Measurements from ENCODE around the gene KHSRP.

The KHSRP gene

DNA sequence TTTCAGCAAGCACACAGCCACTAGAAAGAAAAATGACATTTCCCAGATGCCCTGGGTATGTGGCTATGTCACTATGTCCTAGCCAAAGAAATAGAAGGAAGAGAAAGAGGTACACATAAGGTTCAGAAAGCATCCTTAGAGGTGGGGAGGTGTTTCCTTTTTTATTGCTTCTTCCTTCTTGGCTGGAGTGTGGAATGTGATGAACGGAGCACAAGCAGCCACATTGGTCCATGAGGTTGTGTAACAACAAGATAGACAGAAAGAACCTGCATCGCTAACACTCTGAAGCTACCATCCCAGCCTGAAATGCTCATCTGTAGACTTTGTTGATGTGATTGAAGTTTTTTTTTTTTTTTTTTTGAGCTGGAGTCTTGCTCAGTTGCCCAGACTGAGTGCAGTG, 28.3 kb upstream of the KHSRP start:
- no peak for DNase-seq (ENCODE audit: extremely low spot score)
- ChIA-PET CTCF (interaction anchor here (0.6 kb wide), 1 partner anchor 29 kb away, joined by 3 read pairs; the partner anchor contains the start of gene DENND1C), POLR2A (no interaction called here)
- TF ChIP-seq L3MBTL2 (conservative IDR thresholded peaks at IDR 0.05) (no peak), BHLHE40 (IDR thresholded peaks at IDR 0.05; ENCODE audit: borderline replicate concordance) (no peak), SP1 (IDR thresholded peaks at IDR 0.05) (no peak), CTBP1 (IDR thresholded peaks at IDR 0.05; ENCODE audit: borderline replicate concordance) (no peak), FOXM1 (IDR thresholded peaks at IDR 0.05; ENCODE audit: borderline replicate concordance) (no peak), ZNF384 (IDR thresholded peaks at IDR 0.05) (no peak), ELF4 (IDR thresholded peaks at IDR 0.05) (no peak), NFRKB (IDR thresholded peaks at IDR 0.05) (no peak), FOXK2 (IDR thresholded peaks at IDR 0.05) (no peak), SUZ12 (IDR thresholded peaks at IDR 0.05) (no peak), LEF1 (IDR thresholded peaks at IDR 0.05; ENCODE audit: borderline replicate concordance) (no peak), TARDBP (IDR thresholded peaks at IDR 0.05) (no peak), HDGF (IDR thresholded peaks at IDR 0.05; ENCODE audit: borderline replicate concordance) (no peak)
- TF ChIP-seq, protein P1, sequence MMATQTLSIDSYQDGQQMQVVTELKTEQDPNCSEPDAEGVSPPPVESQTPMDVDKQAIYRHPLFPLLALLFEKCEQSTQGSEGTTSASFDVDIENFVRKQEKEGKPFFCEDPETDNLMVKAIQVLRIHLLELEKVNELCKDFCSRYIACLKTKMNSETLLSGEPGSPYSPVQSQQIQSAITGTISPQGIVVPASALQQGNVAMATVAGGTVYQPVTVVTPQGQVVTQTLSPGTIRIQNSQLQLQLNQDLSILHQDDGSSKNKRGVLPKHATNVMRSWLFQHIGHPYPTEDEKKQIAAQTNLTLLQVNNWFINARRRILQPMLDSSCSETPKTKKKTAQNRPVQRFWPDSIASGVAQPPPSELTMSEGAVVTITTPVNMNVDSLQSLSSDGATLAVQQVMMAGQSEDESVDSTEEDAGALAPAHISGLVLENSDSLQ (IDR thresholded peaks at IDR 0.05) = no peak

DNA sequence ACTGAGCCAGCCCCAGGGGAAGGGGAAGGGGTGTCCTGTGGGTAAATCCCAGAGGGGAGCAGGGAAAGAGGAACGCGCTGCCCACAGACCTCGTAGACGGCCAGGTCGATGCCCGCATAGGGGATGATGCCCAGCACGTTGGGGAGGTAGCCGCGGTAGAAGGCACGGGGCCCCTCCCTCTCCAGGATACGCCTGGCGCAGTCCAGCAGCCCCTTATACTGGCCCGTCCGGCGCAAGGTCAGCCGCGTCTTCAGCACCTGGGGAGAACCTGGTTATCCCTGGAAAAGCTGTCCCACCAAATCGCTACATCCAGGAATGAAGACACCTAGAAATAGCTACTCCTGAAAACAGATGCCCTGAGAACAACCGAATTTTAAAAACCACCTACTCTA, 27.6 kb upstream of the KHSRP start:
- CTCF ChIA-PET = no interaction called here
- POLR2A ChIA-PET = no interaction called here
- DNase-seq (ENCODE audit: extremely low spot score) = no peak
- TF ChIP-seq TARDBP (IDR thresholded peaks at IDR 0.05) (no peak), FOXM1 (IDR thresholded peaks at IDR 0.05; ENCODE audit: borderline replicate concordance) (no peak), SUZ12 (IDR thresholded peaks at IDR 0.05) (no peak), CTBP1 (IDR thresholded peaks at IDR 0.05; ENCODE audit: borderline replicate concordance) (no peak), ARNT (IDR thresholded peaks at IDR 0.05) (no peak), LEF1 (IDR thresholded peaks at IDR 0.05; ENCODE audit: borderline replicate concordance) (no peak), ELF4 (IDR thresholded peaks at IDR 0.05) (no peak), NFRKB (IDR thresholded peaks at IDR 0.05) (no peak), FOXA1 (IDR thresholded peaks at IDR 0.05) (no peak), L3MBTL2 (conservative IDR thresholded peaks at IDR 0.05) (no peak), ZNF384 (IDR thresholded peaks at IDR 0.05) (no peak), FOXK2 (IDR thresholded peaks at IDR 0.05) (no peak), SP1 (IDR thresholded peaks at IDR 0.05) (no peak), HDGF (IDR thresholded peaks at IDR 0.05; ENCODE audit: borderline replicate concordance) (no peak), BHLHE40 (IDR thresholded peaks at IDR 0.05; ENCODE audit: borderline replicate concordance) (no peak)
- TF ChIP-seq, protein P1 (IDR thresholded peaks at IDR 0.05) = no peak

DNA sequence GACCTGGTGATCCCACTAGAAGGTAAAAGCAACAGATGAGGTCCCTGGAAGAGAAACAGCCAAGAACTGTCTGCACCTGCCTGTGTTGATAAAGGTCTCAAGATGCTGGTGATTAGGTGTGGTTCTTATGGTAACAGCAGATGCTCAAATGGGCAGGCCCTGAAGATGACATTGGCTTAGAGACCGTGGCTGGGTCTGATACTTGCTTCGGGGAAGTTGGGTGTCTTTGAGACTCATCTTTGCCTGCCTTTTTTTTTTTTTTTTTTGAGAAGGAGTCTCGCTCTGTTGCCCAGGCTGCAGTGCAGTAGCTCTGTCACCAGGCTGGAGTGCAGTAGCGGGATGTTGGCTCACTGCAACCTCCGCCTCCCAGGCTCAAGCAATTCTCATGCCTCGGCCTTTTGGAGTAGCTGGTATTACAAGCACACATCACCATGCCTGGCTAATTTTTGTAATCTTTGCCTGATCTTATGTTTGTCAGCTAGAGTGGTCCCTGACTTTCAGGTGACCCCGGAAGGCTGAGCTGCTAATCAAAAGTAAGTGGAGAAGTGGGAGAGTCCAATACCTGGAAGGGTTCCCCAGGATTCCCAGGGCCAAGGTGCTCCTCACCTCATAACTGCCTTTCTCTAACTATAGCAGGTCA, 27.1 kb upstream of the KHSRP start:
- CTCF ChIA-PET = no interaction called here
- no peak for TF ChIP-seq TARDBP (IDR thresholded peaks at IDR 0.05)
- no peak for TF ChIP-seq FOXM1 (IDR thresholded peaks at IDR 0.05; ENCODE audit: borderline replicate concordance)
- no peak for TF ChIP-seq NFRKB (IDR thresholded peaks at IDR 0.05)
- no peak for TF ChIP-seq FOXK2 (IDR thresholded peaks at IDR 0.05)
- TF ChIP-seq HDGF (IDR thresholded peaks at IDR 0.05; ENCODE audit: borderline replicate concordance) = no peak
- TF ChIP-seq LEF1 (IDR thresholded peaks at IDR 0.05; ENCODE audit: borderline replicate concordance) = no peak
- no peak for TF ChIP-seq BHLHE40 (IDR thresholded peaks at IDR 0.05; ENCODE audit: borderline replicate concordance)
- TF ChIP-seq SUZ12 (IDR thresholded peaks at IDR 0.05) = no peak
- no peak for TF ChIP-seq SP1 (IDR thresholded peaks at IDR 0.05)
- no peak for TF ChIP-seq ZNF384 (IDR thresholded peaks at IDR 0.05)
- TF ChIP-seq L3MBTL2 (conservative IDR thresholded peaks at IDR 0.05) = no peak
- TF ChIP-seq, protein P1 (IDR thresholded peaks at IDR 0.05) = no peak
- TF ChIP-seq FOXA1 (IDR thresholded peaks at IDR 0.05) = no peak
- no peak for TF ChIP-seq ELF4 (IDR thresholded peaks at IDR 0.05)
- no peak for TF ChIP-seq CTBP1 (IDR thresholded peaks at IDR 0.05; ENCODE audit: borderline replicate concordance)
- TF ChIP-seq ARNT (IDR thresholded peaks at IDR 0.05) = no peak
- no peak for DNase-seq (ENCODE audit: extremely low spot score)
- POLR2A ChIA-PET = no interaction called here

DNA sequence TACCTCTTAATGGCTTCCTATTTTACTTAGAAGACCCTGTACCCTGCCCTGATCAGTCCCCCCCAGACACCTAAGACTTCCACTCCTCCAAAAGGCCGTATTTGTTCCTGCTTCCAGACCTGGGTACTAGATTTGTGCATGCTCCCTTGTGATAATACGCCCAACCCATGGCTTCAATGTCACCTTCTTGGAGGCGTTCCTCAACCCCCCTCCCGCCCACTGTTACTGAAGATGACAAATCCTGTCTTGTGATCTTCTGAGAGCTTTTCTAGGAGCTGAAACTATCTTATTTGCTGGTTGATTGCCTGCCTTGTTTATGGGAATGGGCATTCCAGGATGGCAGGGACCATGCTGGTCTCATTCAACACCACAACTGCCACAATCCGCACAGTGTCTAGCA, 25.6 kb upstream of the KHSRP start:
- ChIA-PET POLR2A (no interaction called here), CTCF (no interaction called here)
- no peak for DNase-seq (ENCODE audit: extremely low spot score)
- TF ChIP-seq FOXK2 (IDR thresholded peaks at IDR 0.05) (no peak), LEF1 (IDR thresholded peaks at IDR 0.05; ENCODE audit: borderline replicate concordance) (no peak), L3MBTL2 (conservative IDR thresholded peaks at IDR 0.05) (no peak), BHLHE40 (IDR thresholded peaks at IDR 0.05; ENCODE audit: borderline replicate concordance) (no peak), SUZ12 (IDR thresholded peaks at IDR 0.05) (no peak), HDGF (IDR thresholded peaks at IDR 0.05; ENCODE audit: borderline replicate concordance) (no peak), FOXA1 (IDR thresholded peaks at IDR 0.05) (no peak), SP1 (IDR thresholded peaks at IDR 0.05) (no peak), TARDBP (IDR thresholded peaks at IDR 0.05) (no peak), ARNT (IDR thresholded peaks at IDR 0.05) (no peak), ELF4 (IDR thresholded peaks at IDR 0.05) (no peak), ZNF384 (IDR thresholded peaks at IDR 0.05) (no peak), NFRKB (IDR thresholded peaks at IDR 0.05) (no peak), CTBP1 (IDR thresholded peaks at IDR 0.05; ENCODE audit: borderline replicate concordance) (no peak), FOXM1 (IDR thresholded peaks at IDR 0.05; ENCODE audit: borderline replicate concordance) (no peak)
- TF ChIP-seq, protein P1 (IDR thresholded peaks at IDR 0.05) = no peak

DNA sequence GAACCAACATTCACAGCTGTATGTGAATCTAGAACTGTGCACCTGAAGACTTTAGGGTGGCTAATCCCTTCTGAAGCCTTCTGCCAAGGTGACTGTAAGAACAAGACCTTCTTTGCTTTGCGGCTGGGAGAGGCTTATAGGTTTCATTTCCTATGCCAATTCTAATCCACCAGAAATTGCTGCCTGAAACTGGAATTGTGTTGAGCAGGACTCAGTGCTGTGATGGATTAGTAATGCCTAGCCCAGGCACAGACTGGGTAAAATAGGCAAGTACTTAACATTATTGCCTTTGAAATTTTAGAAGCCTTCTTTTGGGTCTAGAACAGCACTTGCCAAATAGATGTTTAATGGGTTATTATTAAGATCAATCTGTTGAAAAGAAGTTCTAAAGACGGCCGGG, 23.4 kb upstream of the KHSRP start:
- ChIA-PET CTCF (no interaction called here), POLR2A (interaction anchor here (1.0 kb wide), 1 partner anchor 23 kb away, joined by 3 read pairs; no protein-coding TSS in a partner anchor)
- TF ChIP-seq NFRKB (IDR thresholded peaks at IDR 0.05) (no peak), ELF4 (IDR thresholded peaks at IDR 0.05) (no peak), CTBP1 (IDR thresholded peaks at IDR 0.05; ENCODE audit: borderline replicate concordance) (no peak), FOXK2 (IDR thresholded peaks at IDR 0.05) (no peak), ZNF384 (IDR thresholded peaks at IDR 0.05) (no peak), TARDBP (IDR thresholded peaks at IDR 0.05) (no peak), FOXM1 (IDR thresholded peaks at IDR 0.05; ENCODE audit: borderline replicate concordance) (no peak), FOXA1 (IDR thresholded peaks at IDR 0.05) (no peak), HDGF (IDR thresholded peaks at IDR 0.05; ENCODE audit: borderline replicate concordance) (no peak), LEF1 (IDR thresholded peaks at IDR 0.05; ENCODE audit: borderline replicate concordance) (no peak), BHLHE40 (IDR thresholded peaks at IDR 0.05; ENCODE audit: borderline replicate concordance) (no peak), ARNT (IDR thresholded peaks at IDR 0.05) (no peak), SP1 (IDR thresholded peaks at IDR 0.05) (no peak), L3MBTL2 (conservative IDR thresholded peaks at IDR 0.05) (no peak), SUZ12 (IDR thresholded peaks at IDR 0.05) (no peak)
- TF ChIP-seq, protein P1 (IDR thresholded peaks at IDR 0.05) = no peak

More for the DNA sequence above, 23.4 kb upstream of the KHSRP start:
- DNase-seq (ENCODE audit: extremely low spot score) = no peak
